CD14-positive monocyte (primary cell): ENCODE data around the gene MEGF8. TPM values are rescaled to one million over a fixed set of nuclear protein-coding genes. Genes with fewer than 3 reads are reported as not detected.
A peak's percentile ranks its signal among the peaks of the same experiment; 100 is the strongest.

Experiments used
- DNase-seq, 3 donors: peaks; one replicate each; pipeline ENCODE4 v3.0.0-alpha.2; 2011 to 2022
- H2AFZ ChIP-seq: 2 replicates; pipeline ENCODE4 v1.6.0; 2012; ENCODE audit warnings: mild to moderate bottlenecking, low read depth, low read length, inconsistent platforms; ENCODE audit not compliant: insufficient read depth, poor library complexity, severe bottlenecking
- H3K27ac ChIP-seq, 2 donors: 1 replicate in 1 of 2; 2 replicates in 1 of 2; pipeline ENCODE4 v1.5.1; 2012 to 2013; ENCODE audit warnings: low read length in 2 of 2, control low read depth in 1 of 2, inconsistent platforms in 1 of 2, low read depth in 1 of 2, mild to moderate bottlenecking in 1 of 2
- H3K27me3 ChIP-seq, 2 donors: one replicate each; pipeline versions ENCODE4 v1.6.0 to v1.6.1; 2011 to 2013; ENCODE audit warnings: low read length in 2 of 2; ENCODE audit not compliant: control insufficient read depth in 2 of 2, insufficient read depth in 2 of 2
- H3K36me3 ChIP-seq, 2 donors: replicated peaks in 1 of 2; 1 replicate in 1 of 2; 2 replicates in 1 of 2; pipeline versions ENCODE4 v1.5.1 to v1.6.1; 2012 to 2013; ENCODE audit warnings: low read length in 2 of 2, control low read depth in 1 of 2, inconsistent platforms in 1 of 2, mild to moderate bottlenecking in 1 of 2; ENCODE audit not compliant: insufficient read depth in 2 of 2, control insufficient read depth in 1 of 2
- H3K4me1 ChIP-seq, 2 donors: 1 replicate in 1 of 2; 2 replicates in 1 of 2; pipeline versions ENCODE4 v1.5.1 to v1.6.1; 2012 to 2013; ENCODE audit warnings: low read length in 2 of 2, control low read depth in 1 of 2, inconsistent platforms in 1 of 2, mild to moderate bottlenecking in 1 of 2, moderate library complexity in 1 of 2; ENCODE audit not compliant: insufficient read depth in 2 of 2, control insufficient read depth in 1 of 2
- H3K4me2 ChIP-seq: replicated peaks from 2 replicates; pipeline ENCODE3; 2012; ENCODE audit warnings: low read length, moderate library complexity, mild to moderate bottlenecking; ENCODE audit not compliant: poor library complexity, severe bottlenecking; ENCODE audit errors: extremely low read depth
- H3K4me3 ChIP-seq, 3 experiments: fragments of 200-600 bp in 1 of 3; sonication (generic) in 1 of 3; replicated peaks in 1 of 3; 1 replicate in 2 of 3; 2 replicates in 1 of 3; pipeline ENCODE4 v1.5.1; 2011 to 2013; ENCODE audit warnings: low read length in 3 of 3, mild to moderate bottlenecking in 3 of 3, control low read depth in 2 of 3, low read depth in 2 of 3, inconsistent platforms in 1 of 3, moderate library complexity in 1 of 3
- H3K79me2 ChIP-seq: 2 replicates; pipeline ENCODE4 v1.6.0; 2012; ENCODE audit warnings: mild to moderate bottlenecking, control low read depth, inconsistent platforms, low read length, moderate library complexity; ENCODE audit not compliant: insufficient read depth
- H3K9ac ChIP-seq: 2 replicates; pipeline ENCODE4 v1.6.0; 2017; ENCODE audit warnings: low read length, mild to moderate bottlenecking; ENCODE audit not compliant: insufficient read depth, poor library complexity, severe bottlenecking
- H3K9me3 ChIP-seq, 2 donors: replicated peaks in 1 of 2; 1 replicate in 1 of 2; 2 replicates in 1 of 2; pipeline versions ENCODE4 v1.5.1 to v1.6.1; 2012 to 2013; ENCODE audit warnings: low read length in 2 of 2, control low read depth in 1 of 2; ENCODE audit not compliant: control insufficient read depth in 1 of 2, insufficient read depth in 1 of 2
- H4K20me1 ChIP-seq: 2 replicates; pipeline ENCODE4 v1.6.0; 2012; ENCODE audit warnings: mild to moderate bottlenecking, low read length, control low read depth, moderate library complexity; ENCODE audit not compliant: insufficient read depth
- H3K27ac Mint-ChIP-seq, 7 donors: one replicate each; pipeline ENCODE4 v1.8.0; 2020; ENCODE audit warnings: mild to moderate bottlenecking in 7 of 7, mixed read lengths in 7 of 7, moderate library complexity in 6 of 7, inconsistent platforms in 2 of 7
- H3K27me3 Mint-ChIP-seq, 3 donors: one replicate each; pipeline ENCODE4 v1.8.0; 2021 to 2022; ENCODE audit warnings: low read depth in 3 of 3, mild to moderate bottlenecking in 3 of 3, mixed read lengths in 3 of 3, moderate library complexity in 3 of 3, inconsistent platforms in 1 of 3
- H3K36me3 Mint-ChIP-seq, 2 donors: one replicate each; pipeline ENCODE4 v1.8.0; 2020; ENCODE audit warnings: mixed read lengths in 2 of 2, inconsistent platforms in 1 of 2, mild to moderate bottlenecking in 1 of 2
- H3K4me1 Mint-ChIP-seq: one replicate; pipeline ENCODE4 v1.8.0; 2020; ENCODE audit warnings: mild to moderate bottlenecking, mixed read lengths
- H3K4me3 Mint-ChIP-seq, 2 donors: one replicate each; pipeline ENCODE4 v1.8.0; 2020; ENCODE audit warnings: mild to moderate bottlenecking in 2 of 2, mixed read lengths in 2 of 2, moderate library complexity in 1 of 2
- H3K9me3 Mint-ChIP-seq, 7 donors: one replicate each; pipeline ENCODE4 v1.8.0; 2020 to 2022; ENCODE audit warnings: mixed read lengths in 7 of 7, mild to moderate bottlenecking in 6 of 7, moderate library complexity in 6 of 7, inconsistent platforms in 2 of 7
- CTCF ChIP-seq: fragments of 200-600 bp; IDR thresholded peaks from one replicate; pipeline ENCODE4 v1.8.0; 2022; ENCODE audit warnings: antibody characterized with exemption, mild to moderate bottlenecking
- WGBS: methylation state at CpG from one replicate; pipeline ENCODE4 v1.1.5; 2013; ENCODE audit warnings: missing lambda C conversion rate; ENCODE audit not compliant: insufficient coverage; 5-methylcytosine and 5-hydroxymethylcytosine counted together
- intact Hi-C, 2 donors: fragments of 100-400 bp; cut with micrococcal nuclease; formaldehyde crosslinking; loops; one replicate each; pipeline versions ENCODE4 v1.15.0 to v1.15.1; 2023
- polyA plus RNA-seq, 3 donors: library from polyadenylated mRNA; depleted of rRNA in 1 of 3; unstranded in 2 of 3; stranded (reverse) in 1 of 3; fragments of 300-500 nt in 2 of 3; fragments of >200 nt in 1 of 3; fragmentation: Illumina TruSeq in 2 of 3; gene quantifications; 1 replicate in 2 of 3; 2 replicates in 1 of 3; pipeline ENCODE4 v1.2.3, GENCODE V29; 2012 to 2021

MEGF8 gene
- polyA plus RNA-seq, 3 donors, result 0.15 to 2.7 (median 0.27) TPM

GRCh38 chr19:42375415-42376176 is 50.2 kb downstream of the MEGF8 start:
- peaks cover 3% of the 10 kb centered on the region for H3K4me1 Mint-ChIP-seq
- Histone ChIP-seq H4K20me1 (no peaks in the 10 kb centered on the region), H3K9ac (no peak overlapping the region), H3K27ac (no peak overlapping the region), H3K27me3 (no peaks in the 10 kb centered on the region), H3K36me3 (peaks cover 0 to 3% of the 10 kb centered on the region in 2 donors), H3K4me1 (peaks cover 0 to 3% of the 10 kb centered on the region in 2 donors), H3K9me3 (no peaks in the 10 kb centered on the region), H3K79me2 (no peaks in the 10 kb centered on the region), H2AFZ (no peak overlapping the region), H3K4me2 (no peak overlapping the region), H3K4me3 (no peak overlapping the region)
- no peak for TF ChIP-seq CTCF
- H3K9me3 Mint-ChIP-seq, result peaks cover 0 to 2% (median 0%) of the 10 kb centered on the region in 7 donors
- no peak overlapping the region for H3K4me3 Mint-ChIP-seq
- DNase-seq, result no peak
- H3K27ac Mint-ChIP-seq, result no peak overlapping the region
- WGBS, result 95% methylated on average over 50 of the region's 54 CpGs
- peaks cover 6 to 12% of the 10 kb centered on the region in 2 donors for H3K36me3 Mint-ChIP-seq
- intact Hi-C loops, result no loop called here
- H3K27me3 Mint-ChIP-seq, result peaks cover 3 to 16% (median 11%) of the 10 kb centered on the region in 3 donors

GRCh38 chr19:42376177-42376555 is 50.7 kb downstream of the MEGF8 start:
- H3K4me1 Mint-ChIP-seq, result peaks cover under 1% of the 10 kb centered on the region
- Histone ChIP-seq H4K20me1 (no peaks in the 10 kb centered on the region), H3K27ac (no peak overlapping the region), H3K4me1 (no peaks in the 10 kb centered on the region), H3K27me3 (no peaks in the 10 kb centered on the region), H2AFZ (no peak overlapping the region), H3K4me3 (no peak overlapping the region), H3K79me2 (no peaks in the 10 kb centered on the region), H3K9ac (no peak overlapping the region), H3K4me2 (no peak overlapping the region), H3K36me3 (peaks cover 0 to 3% of the 10 kb centered on the region in 2 donors), H3K9me3 (no peaks in the 10 kb centered on the region)
- H3K36me3 Mint-ChIP-seq, result peaks cover 6 to 12% of the 10 kb centered on the region in 2 donors
- peaks cover 3 to 17% (median 14%) of the 10 kb centered on the region in 3 donors for H3K27me3 Mint-ChIP-seq
- no peak overlapping the region for H3K4me3 Mint-ChIP-seq
- 99% methylated on average over 17 of the region's 17 CpGs for WGBS
- intact Hi-C loops, result no loop called here
- H3K9me3 Mint-ChIP-seq, result peaks cover 0 to 2% (median 0%) of the 10 kb centered on the region in 7 donors
- DNase-seq, result no peak
- peak overlapping the region in 1 of 7 donors; percentile 6 for H3K27ac Mint-ChIP-seq
- TF ChIP-seq CTCF, result no peak
